H1 (cell line): Measurements from ENCODE around the gene ADGRF5. TPM values are rescaled to one million over a fixed set of nuclear protein-coding genes. Genes with fewer than 3 reads are reported as not detected.

Experiments used
- CTCF ChIA-PET: fragments of 300-600 bp; sonication (Branson Sonifier 250); formaldehyde crosslinking; loops from one replicate; lab custom pipeline; 2021; ENCODE audit not compliant: partially characterized antibody; lab: Charles Lee
- POLR2A ChIA-PET: fragments of 300-600 bp; sonication (Branson Sonifier 250); formaldehyde crosslinking; loops from one replicate; lab custom pipeline; 2021; ENCODE audit warnings: inconsistent platforms; ENCODE audit not compliant: partially characterized antibody; lab: Charles Lee
- DNase-seq, 2 experiments: peaks; one replicate each; pipeline versions ENCODE4 v3.0.0 to v3.0.0-alpha.2; 2010 to 2022; ENCODE audit warnings: low spot score in 2 of 2, low read depth in 1 of 2, mixed read lengths in 1 of 2
- FAIRE-seq: peaks from 2 replicates; lab custom pipeline; 2011; peaks lifted over from hg19 to GRCh38; lab: Jason Lieb, UNC
- H2AFZ ChIP-seq: 2 replicates; pipeline ENCODE4 v1.8.1; 2012; ENCODE audit warnings: low read length, inconsistent platforms
- H2AK5ac ChIP-seq: 2 replicates; pipeline ENCODE4 v1.6.1; 2013; ENCODE audit warnings: low read depth, low read length
- H2BK120ac ChIP-seq: replicated peaks from 2 replicates; pipeline ENCODE3; 2013; ENCODE audit warnings: low read depth, low read length, inconsistent platforms
- H2BK12ac ChIP-seq: 2 replicates; pipeline ENCODE4 v1.6.1; 2013; ENCODE audit warnings: low read depth, low read length
- H2BK15ac ChIP-seq: 2 replicates; pipeline ENCODE4 v1.6.1; 2013; ENCODE audit warnings: low read length
- H2BK20ac ChIP-seq: 2 replicates; pipeline ENCODE4 v1.6.1; 2013; ENCODE audit warnings: low read length
- H2BK5ac ChIP-seq: 2 replicates; pipeline ENCODE4 v1.6.1; 2013; ENCODE audit warnings: low read depth, low read length
- H3K14ac ChIP-seq: 2 replicates; pipeline ENCODE4 v1.6.1; 2013; ENCODE audit warnings: inconsistent platforms; ENCODE audit not compliant: insufficient read length
- H3K18ac ChIP-seq: 2 replicates; pipeline ENCODE4 v1.6.1; 2013; ENCODE audit warnings: low read length; ENCODE audit errors: extremely low read depth
- H3K23ac ChIP-seq: 2 replicates; pipeline ENCODE4 v1.6.1; 2013; ENCODE audit warnings: inconsistent platforms; ENCODE audit not compliant: insufficient read length
- H3K23me2 ChIP-seq: 2 replicates; pipeline ENCODE4 v1.6.1; 2013; ENCODE audit warnings: low read depth, low read length
- H3K27ac ChIP-seq: 2 replicates; pipeline ENCODE4 v1.6.1; 2011; ENCODE audit warnings: low read depth, low read length, inconsistent platforms
- H3K27me3 ChIP-seq, 4 experiments: replicated peaks in 1 of 4; 1 replicate in 1 of 4; 2 replicates in 3 of 4; pipeline versions ENCODE4 v1.6.1 to v1.8.1; 2011 to 2013; ENCODE audit warnings: low read length in 3 of 4, mild to moderate bottlenecking in 3 of 4, inconsistent platforms in 2 of 4, mixed read lengths in 2 of 4, moderate library complexity in 1 of 4; ENCODE audit not compliant: control insufficient read depth in 3 of 4, insufficient read depth in 3 of 4; ENCODE audit errors: extremely low read depth in 1 of 4
- H3K36me3 ChIP-seq, 4 experiments: 2 replicates each; pipeline versions ENCODE4 v1.6.1 to v1.8.1; 2011 to 2013; ENCODE audit warnings: mild to moderate bottlenecking in 4 of 4, low read length in 3 of 4, moderate library complexity in 2 of 4, control low read depth in 1 of 4, inconsistent platforms in 1 of 4; ENCODE audit not compliant: insufficient read depth in 4 of 4, control insufficient read depth in 2 of 4
- H3K4ac ChIP-seq: replicated peaks from 2 replicates; pipeline ENCODE3; 2013; ENCODE audit warnings: low read length, low read depth, mixed read lengths, inconsistent platforms; ENCODE audit not compliant: insufficient read length
- H3K4me1 ChIP-seq, 4 experiments: replicated peaks in 1 of 4; 1 replicate in 1 of 4; 2 replicates in 3 of 4; pipeline versions ENCODE4 v1.6.1 to v1.8.1; 2011 to 2013; ENCODE audit warnings: low read length in 3 of 4, inconsistent platforms in 2 of 4, mixed read lengths in 1 of 4; ENCODE audit not compliant: insufficient read depth in 4 of 4, control insufficient read depth in 3 of 4
- H3K4me2 ChIP-seq, 2 experiments: 2 replicates each; pipeline versions ENCODE4 v1.6.1 to v1.8.1; 2011 to 2013; ENCODE audit warnings: low read depth in 2 of 2, low read length in 2 of 2, control low read depth in 1 of 2, inconsistent platforms in 1 of 2, mild to moderate bottlenecking in 1 of 2; ENCODE audit not compliant: insufficient read depth in 1 of 2
- H3K4me3 ChIP-seq, 4 experiments: fragments of 200-600, 300-600 bp in 1 of 4; sonication (generic), shearing (Covaris generic), sonication (Bioruptor Twin) in 1 of 4; 2 replicates each; pipeline versions ENCODE4 v1.5.1 to v1.8.1; 2011 to 2016; ENCODE audit warnings: low read length in 4 of 4, low read depth in 3 of 4, control low read depth in 2 of 4, inconsistent platforms in 2 of 4, mild to moderate bottlenecking in 2 of 4, mixed read lengths in 1 of 4, moderate library complexity in 1 of 4; ENCODE audit not compliant: insufficient read depth in 2 of 4; ENCODE audit errors: extremely low read depth in 1 of 4
- H3K56ac ChIP-seq: replicated peaks from 2 replicates; pipeline ENCODE3; 2013; ENCODE audit warnings: low read depth, mild to moderate bottlenecking, mixed read lengths, low read length, inconsistent platforms; ENCODE audit not compliant: insufficient read length
- H3K79me1 ChIP-seq: 2 replicates; pipeline ENCODE4 v1.6.1; 2013; ENCODE audit warnings: low read depth, low read length, control low read depth
- H3K79me2 ChIP-seq, 2 experiments: 2 replicates each; pipeline versions ENCODE4 v1.6.1 to v1.8.1; 2012 to 2013; ENCODE audit warnings: low read length in 2 of 2, mild to moderate bottlenecking in 2 of 2, inconsistent platforms in 1 of 2; ENCODE audit not compliant: insufficient read depth in 2 of 2, control insufficient read depth in 1 of 2
- H3K9ac ChIP-seq, 4 experiments: replicated peaks in 1 of 4; 1 replicate in 1 of 4; 2 replicates in 3 of 4; pipeline versions ENCODE4 v1.6.1 to v1.8.1; 2011 to 2013; ENCODE audit warnings: low read depth in 3 of 4, low read length in 3 of 4, control low read depth in 2 of 4, mild to moderate bottlenecking in 2 of 4, moderate library complexity in 2 of 4, inconsistent platforms in 1 of 4; ENCODE audit errors: extremely low read depth in 1 of 4
- H3K9me3 ChIP-seq, 2 experiments: 2 replicates each; pipeline versions ENCODE4 v1.6.1 to v1.8.1; 2012 to 2013; ENCODE audit warnings: mild to moderate bottlenecking in 2 of 2, moderate library complexity in 2 of 2, control low read depth in 1 of 2, inconsistent platforms in 1 of 2, low read depth in 1 of 2, low read length in 1 of 2, mixed read lengths in 1 of 2; ENCODE audit not compliant: insufficient read depth in 2 of 2
- H4K20me1 ChIP-seq, 2 experiments: replicated peaks in 1 of 2; 2 replicates each; pipeline versions ENCODE3 to v1.8.1; 2011 to 2013; ENCODE audit warnings: inconsistent platforms in 2 of 2, low read length in 2 of 2, mild to moderate bottlenecking in 1 of 2; ENCODE audit not compliant: insufficient read depth in 2 of 2, control insufficient read depth in 1 of 2
- H4K5ac ChIP-seq: 2 replicates; pipeline ENCODE4 v1.6.1; 2013; ENCODE audit warnings: low read length, low read depth, mixed read lengths, inconsistent platforms; ENCODE audit not compliant: insufficient read length
- H4K8ac ChIP-seq: 2 replicates; pipeline ENCODE4 v1.8.0; 2013; ENCODE audit warnings: mild to moderate bottlenecking, moderate library complexity, low read length, inconsistent platforms; ENCODE audit not compliant: insufficient read depth; ENCODE audit errors: extremely low read depth
- H4K91ac ChIP-seq: replicated peaks from 2 replicates; pipeline ENCODE3; 2013; ENCODE audit warnings: low read length, mixed read lengths, inconsistent platforms; ENCODE audit not compliant: insufficient read length
- CEBPB ChIP-seq: IDR thresholded peaks from 2 replicates; pipeline ENCODE4 v1.6.1; 2012; ENCODE audit warnings: low read depth, low read length
- CHD1 ChIP-seq: IDR thresholded peaks from 2 replicates; pipeline ENCODE4 v1.6.1; 2012; ENCODE audit warnings: low read depth, low read length, improper control_type of control experiment
- POU5F1 ChIP-seq: IDR thresholded peaks from 2 replicates; pipeline ENCODE4 v1.6.1; 2011; ENCODE audit warnings: low read depth, mild to moderate bottlenecking, low read length, moderate library complexity
- SP1 ChIP-seq: IDR thresholded peaks from 2 replicates; pipeline ENCODE4 v1.6.1; 2011; ENCODE audit warnings: low read depth, low read length
- SUZ12 ChIP-seq: fragments of 200-600 bp; sonication (generic); IDR thresholded peaks from 2 replicates; pipeline ENCODE4 v1.6.1; 2012; ENCODE audit warnings: mild to moderate bottlenecking, inconsistent platforms, low read length, moderate library complexity, mixed read lengths
- TCF12 ChIP-seq: IDR thresholded peaks from 2 replicates; pipeline ENCODE4 v1.6.1; 2011; ENCODE audit warnings: low read depth, mild to moderate bottlenecking, low read length
- WGBS, 2 experiments: shearing (Covaris generic) in 1 of 2; methylation state at CpG; one replicate each; pipeline versions ENCODE4 v1.1.6 to v1.1.7; 2013 to 2015; ENCODE audit warnings: low lambda C conversion rate in 2 of 2, mixed read lengths in 2 of 2, inconsistent platforms in 1 of 2, low coverage in 1 of 2, missing lambda C conversion rate in 1 of 2; ENCODE audit not compliant: insufficient replicate concordance in 2 of 2, insufficient coverage in 1 of 2, insufficient read length in 1 of 2; ENCODE audit errors: extremely low coverage in 1 of 2, missing lambda C conversion rate in 1 of 2; 5-methylcytosine and 5-hydroxymethylcytosine counted together
- long read RNA-seq, 2 experiments: library from RNA in 1 of 2; library from capped mRNA in 1 of 2; stranded (forward); transcript quantifications; one replicate each; pipeline ENCODE4 v2.0.0, GENCODE V29; 2021; ENCODE audit warnings: inconsistent platforms in 1 of 2
- polyA minus RNA-seq, 3 experiments: library from RNA; depleted of rRNA, polyadenylated mRNA; stranded (reverse); fragments of >200 nt; gene quantifications; 1 replicate in 2 of 3; 2 replicates in 1 of 3; pipeline ENCODE4 v1.2.3, GENCODE V29; 2011
- polyA plus RNA-seq, 7 experiments: library from polyadenylated mRNA; depleted of rRNA in 3 of 7; stranded (reverse) in 5 of 7; unstranded in 2 of 7; fragments of >200 nt in 5 of 7; fragments of 200-250 nt in 2 of 7; gene quantifications; 1 replicate in 5 of 7; 2 replicates in 1 of 7; 4 replicates in 1 of 7; pipeline versions ENCODE4 v1.2.1 to v1.2.3, GENCODE V29; 2011 to 2013; ENCODE audit warnings: missing spikeins in 2 of 7, mixed read lengths in 2 of 7
- total RNA-seq: library from RNA; stranded (reverse); fragmentation: NEBNext Ultra II Directional; extraction: Animal tissue kit (Norgen Biotek cat#: 25700); gene quantifications from 2 replicates; pipeline ENCODE4 v1.2.1, GENCODE V29; 2021
- TF ChIP-seq, protein P1 (sequence below): IDR thresholded peaks from 2 replicates; pipeline ENCODE4 v1.6.1; 2011; ENCODE audit warnings: low read depth, mild to moderate bottlenecking, low read length; ENCODE audit not compliant: insufficient read depth

ADGRF5 gene, protein sequence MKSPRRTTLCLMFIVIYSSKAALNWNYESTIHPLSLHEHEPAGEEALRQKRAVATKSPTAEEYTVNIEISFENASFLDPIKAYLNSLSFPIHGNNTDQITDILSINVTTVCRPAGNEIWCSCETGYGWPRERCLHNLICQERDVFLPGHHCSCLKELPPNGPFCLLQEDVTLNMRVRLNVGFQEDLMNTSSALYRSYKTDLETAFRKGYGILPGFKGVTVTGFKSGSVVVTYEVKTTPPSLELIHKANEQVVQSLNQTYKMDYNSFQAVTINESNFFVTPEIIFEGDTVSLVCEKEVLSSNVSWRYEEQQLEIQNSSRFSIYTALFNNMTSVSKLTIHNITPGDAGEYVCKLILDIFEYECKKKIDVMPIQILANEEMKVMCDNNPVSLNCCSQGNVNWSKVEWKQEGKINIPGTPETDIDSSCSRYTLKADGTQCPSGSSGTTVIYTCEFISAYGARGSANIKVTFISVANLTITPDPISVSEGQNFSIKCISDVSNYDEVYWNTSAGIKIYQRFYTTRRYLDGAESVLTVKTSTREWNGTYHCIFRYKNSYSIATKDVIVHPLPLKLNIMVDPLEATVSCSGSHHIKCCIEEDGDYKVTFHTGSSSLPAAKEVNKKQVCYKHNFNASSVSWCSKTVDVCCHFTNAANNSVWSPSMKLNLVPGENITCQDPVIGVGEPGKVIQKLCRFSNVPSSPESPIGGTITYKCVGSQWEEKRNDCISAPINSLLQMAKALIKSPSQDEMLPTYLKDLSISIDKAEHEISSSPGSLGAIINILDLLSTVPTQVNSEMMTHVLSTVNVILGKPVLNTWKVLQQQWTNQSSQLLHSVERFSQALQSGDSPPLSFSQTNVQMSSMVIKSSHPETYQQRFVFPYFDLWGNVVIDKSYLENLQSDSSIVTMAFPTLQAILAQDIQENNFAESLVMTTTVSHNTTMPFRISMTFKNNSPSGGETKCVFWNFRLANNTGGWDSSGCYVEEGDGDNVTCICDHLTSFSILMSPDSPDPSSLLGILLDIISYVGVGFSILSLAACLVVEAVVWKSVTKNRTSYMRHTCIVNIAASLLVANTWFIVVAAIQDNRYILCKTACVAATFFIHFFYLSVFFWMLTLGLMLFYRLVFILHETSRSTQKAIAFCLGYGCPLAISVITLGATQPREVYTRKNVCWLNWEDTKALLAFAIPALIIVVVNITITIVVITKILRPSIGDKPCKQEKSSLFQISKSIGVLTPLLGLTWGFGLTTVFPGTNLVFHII (N-terminal part only)
- 0.06 TPM in 1 of 2 replicates, not detected in the other for total RNA-seq
- not detected in 2 replicates for polyA plus RNA-seq (2011; rRNA removed)
- not detected for polyA plus RNA-seq (2011; cell fraction: cytosol; rRNA removed)
- polyA plus RNA-seq (2011; cell fraction: nucleus; rRNA removed), result not detected
- 0.03 TPM in 1 of 4 replicates, not detected in the others for polyA plus RNA-seq (2012, experiment 1 of 2)
- polyA plus RNA-seq (2012, experiment 2 of 2), result not detected
- 0.02 TPM for polyA plus RNA-seq (2013, experiment 1 of 2)
- 0.02 TPM for polyA plus RNA-seq (2013, experiment 2 of 2)
- 0.05 TPM in 1 of 2 replicates, not detected in the other for polyA minus RNA-seq (2011; rRNA and poly(A)+ RNA removed)
- polyA minus RNA-seq (2011; cell fraction: cytosol; rRNA and poly(A)+ RNA removed), result not detected
- polyA minus RNA-seq (2011; cell fraction: nucleus; rRNA and poly(A)+ RNA removed), result not detected
- long read RNA-seq, experiment 1, result 0 reads
- long read RNA-seq, experiment 2, result 0 reads

DNA sequence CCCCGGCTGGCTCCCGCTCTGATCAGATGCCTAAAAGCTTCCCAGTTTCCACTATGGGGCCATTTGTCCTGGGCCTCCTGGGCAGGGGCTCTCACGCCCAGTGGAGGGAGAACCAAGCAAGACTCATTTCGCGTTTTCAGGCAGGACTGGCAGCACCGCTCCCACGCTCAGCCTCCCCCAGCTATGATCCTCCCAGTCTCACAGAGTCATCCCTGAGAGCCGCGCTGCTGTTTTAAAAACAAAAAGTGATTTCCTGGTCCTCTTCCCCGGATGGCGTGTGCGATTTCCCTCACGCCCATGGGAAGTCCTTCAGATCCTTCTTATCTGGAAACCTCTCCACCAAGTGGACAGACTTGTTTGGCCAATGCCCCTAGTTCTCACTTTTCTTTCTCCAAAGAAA lies at the start of gene ADGRF5:
Gene ADGRF5, minus strand, starts transcription at position 208 of the 400 bp plus-strand sequence. CDS start 15,176 bp downstream, outside the sequence.
- H3K56ac ChIP-seq, result no peak within 1 kb of the TSS
- H3K4me1 ChIP-seq, result no peaks in the 10 kb centered on the region
- no peak within 1 kb of the TSS for H3K9ac ChIP-seq
- POLR2A ChIA-PET, result no interaction called here
- no peak within 1 kb of the TSS for H3K14ac ChIP-seq
- peak within 1 kb of the TSS; percentile 81 for H2AFZ ChIP-seq
- H4K91ac ChIP-seq, result no peak within 1 kb of the TSS
- no peak within 1 kb of the TSS; the same call in 1 of the 2 replicates for H4K8ac ChIP-seq
- FAIRE-seq, result no peak
- no peak within 1 kb of the TSS for H4K5ac ChIP-seq
- H2BK15ac ChIP-seq, result no peak within 1 kb of the TSS
- WGBS, 2 experiments, result 97% methylated on average over 12 of the region's 13 CpGs; no CpG with 5 or more reads in 1 of the 2 experiments
- no peak within 1 kb of the TSS for H3K4me2 ChIP-seq
- no peak within 1 kb of the TSS for H2BK20ac ChIP-seq
- H3K79me1 ChIP-seq, result no peaks in the 10 kb centered on the region
- H2BK12ac ChIP-seq, result no peak within 1 kb of the TSS
- H4K20me1 ChIP-seq, result no peaks in the 10 kb centered on the region
- CTCF ChIA-PET, result interaction anchor here (1.7 kb wide), 1 partner anchor 73 kb away, joined by 6 read pairs; no protein-coding TSS in a partner anchor
- H3K18ac ChIP-seq, result no peak within 1 kb of the TSS
- H3K79me2 ChIP-seq, result no peaks in the 10 kb centered on the region
- no peaks in the 10 kb centered on the region for H3K36me3 ChIP-seq
- DNase-seq, result no peak
- no peak within 1 kb of the TSS for H2AK5ac ChIP-seq
- no peak within 1 kb of the TSS for H2BK5ac ChIP-seq
- no peak within 1 kb of the TSS for H3K23ac ChIP-seq
- H3K27ac ChIP-seq, result no peak within 1 kb of the TSS
- no peak within 1 kb of the TSS for H3K4me3 ChIP-seq
- no peak within 1 kb of the TSS for H3K4ac ChIP-seq
- no peaks in the 10 kb centered on the region for H3K27me3 ChIP-seq
- H3K23me2 ChIP-seq, result no peaks in the 10 kb centered on the region
- H2BK120ac ChIP-seq, result no peak within 1 kb of the TSS
- no peaks in the 10 kb centered on the region for H3K9me3 ChIP-seq
- no peak for TF ChIP-seq TCF12
- TF ChIP-seq, protein P1, sequence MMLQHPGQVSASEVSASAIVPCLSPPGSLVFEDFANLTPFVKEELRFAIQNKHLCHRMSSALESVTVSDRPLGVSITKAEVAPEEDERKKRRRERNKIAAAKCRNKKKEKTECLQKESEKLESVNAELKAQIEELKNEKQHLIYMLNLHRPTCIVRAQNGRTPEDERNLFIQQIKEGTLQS, result no peak
- TF ChIP-seq SUZ12, result no peak
- no peak for TF ChIP-seq SP1
- TF ChIP-seq CHD1, result no peak
- TF ChIP-seq CEBPB, result no peak
- no peak for TF ChIP-seq POU5F1
